ENCODE measurements around the gene CBFA2T3. TPM values are rescaled to one million over a fixed set of nuclear protein-coding genes. Genes with fewer than 3 reads are reported as not detected.

Gene CBFA2T3
- total RNA-seq, 1 experiment from 2014 or later = 2.9 TPM

GRCh38 chr16:88886845-88887521 is 90.0 kb downstream of the CBFA2T3 start:
- Mint-ChIP-seq H3K27me3 (ENCODE audit: low read depth) (peaks cover 11% of the 10 kb centered on the region), H3K4me1 (peaks cover 0 to 4% of the 10 kb centered on the region in 2 experiments; a peak in 1 of 4 replicates), H3K27ac (no peak overlapping the region), H3K36me3 (ENCODE audit: insufficient read depth in 1 of 3, low read depth in 3 of 3) (no peaks in the 10 kb centered on the region), H3K9me3 (peaks cover 0 to 8% of the 10 kb centered on the region in 2 experiments; a peak in 4 of 5 replicates), H3K4me3 (no peak overlapping the region)
- no peak overlapping the region for H3K56ac ChIP-seq (ENCODE audit: insufficient read length, low read depth, low read length)
- H2BK20ac ChIP-seq (ENCODE audit: low read depth, low read length, poor library complexity, severe bottlenecking) = no peak overlapping the region
- H3T11ph ChIP-seq (ENCODE audit: low read length) = no peak overlapping the region
- no peaks in the 10 kb centered on the region for H4K20me1 ChIP-seq (ENCODE audit: control insufficient read depth, insufficient read depth, insufficient read length)
- H3K23ac ChIP-seq (ENCODE audit: insufficient read length, low read depth, low read length) = no peak overlapping the region
- H2AFZ ChIP-seq (ENCODE audit: low read length) = no peak overlapping the region
- H2AK5ac ChIP-seq (ENCODE audit: insufficient read length, low read length) = no peak overlapping the region
- H3K9ac ChIP-seq (ENCODE audit: extremely low read depth, insufficient read length, low read length) = no peak overlapping the region
- no peak overlapping the region for H3K4me2 ChIP-seq (ENCODE audit: insufficient read depth, insufficient read length, low read length)
- H3K14ac ChIP-seq (ENCODE audit: insufficient read depth, low read length) = no peak overlapping the region
- no CpG with 5 or more reads among the region's 39 CpGs for WGBS (ENCODE audit: extremely low coverage, insufficient read length, low lambda C conversion rate)
- no peak overlapping the region for H2BK12ac ChIP-seq (ENCODE audit: insufficient read length, low read depth, low read length)
- no peaks in the 10 kb centered on the region for H3K27me3 ChIP-seq (ENCODE audit: insufficient read depth, low read length)
- no peak overlapping the region for H2BK120ac ChIP-seq (ENCODE audit: low read depth, low read length, poor library complexity, severe bottlenecking)
- TF ChIP-seq, protein P1, sequence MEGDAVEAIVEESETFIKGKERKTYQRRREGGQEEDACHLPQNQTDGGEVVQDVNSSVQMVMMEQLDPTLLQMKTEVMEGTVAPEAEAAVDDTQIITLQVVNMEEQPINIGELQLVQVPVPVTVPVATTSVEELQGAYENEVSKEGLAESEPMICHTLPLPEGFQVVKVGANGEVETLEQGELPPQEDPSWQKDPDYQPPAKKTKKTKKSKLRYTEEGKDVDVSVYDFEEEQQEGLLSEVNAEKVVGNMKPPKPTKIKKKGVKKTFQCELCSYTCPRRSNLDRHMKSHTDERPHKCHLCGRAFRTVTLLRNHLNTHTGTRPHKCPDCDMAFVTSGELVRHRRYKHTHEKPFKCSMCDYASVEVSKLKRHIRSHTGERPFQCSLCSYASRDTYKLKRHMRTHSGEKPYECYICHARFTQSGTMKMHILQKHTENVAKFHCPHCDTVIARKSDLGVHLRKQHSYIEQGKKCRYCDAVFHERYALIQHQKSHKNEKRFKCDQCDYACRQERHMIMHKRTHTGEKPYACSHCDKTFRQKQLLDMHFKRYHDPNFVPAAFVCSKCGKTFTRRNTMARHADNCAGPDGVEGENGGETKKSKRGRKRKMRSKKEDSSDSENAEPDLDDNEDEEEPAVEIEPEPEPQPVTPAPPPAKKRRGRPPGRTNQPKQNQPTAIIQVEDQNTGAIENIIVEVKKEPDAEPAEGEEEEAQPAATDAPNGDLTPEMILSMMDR (conservative IDR thresholded peaks at IDR 0.05) = no peak
- H3K79me2 ChIP-seq (ENCODE audit: insufficient read depth, low read length) = no peaks in the 10 kb centered on the region
- no peaks in the 10 kb centered on the region for H3K9me3 ChIP-seq (ENCODE audit: control insufficient read depth, low read depth, low read length)
- H2BK15ac ChIP-seq (ENCODE audit: low read depth, low read length) = no peak overlapping the region
- no peaks in the 10 kb centered on the region for H3K23me2 ChIP-seq (ENCODE audit: insufficient read length, low read depth, low read length, poor library complexity, severe bottlenecking)
- H3K4ac ChIP-seq (ENCODE audit: low read depth, low read length) = no peak overlapping the region
- no peak overlapping the region for H3K27ac ChIP-seq (ENCODE audit: insufficient read length, low read depth, low read length)
- no peaks in the 10 kb centered on the region for H3K79me1 ChIP-seq (ENCODE audit: insufficient read depth, low read depth, low read length, poor library complexity, severe bottlenecking)
- no peak overlapping the region for H4K8ac ChIP-seq (replicated peaks; ENCODE audit: insufficient read length, low read depth, low read length)
- no peak overlapping the region for H4K91ac ChIP-seq (ENCODE audit: insufficient read length, low read depth, low read length)
- H2BK5ac ChIP-seq (ENCODE audit: insufficient read length, low read length) = no peak overlapping the region
- no peaks in the 10 kb centered on the region for H3K4me1 ChIP-seq (ENCODE audit: insufficient read depth, low read length)
- H4K5ac ChIP-seq (ENCODE audit: insufficient read length, low read depth, low read length) = no peak overlapping the region
- H3K18ac ChIP-seq (ENCODE audit: insufficient read length, low read depth, low read length) = no peak overlapping the region
- no peak for DNase-seq

Measured in H9 (cell line).